Measurements from ENCODE around the gene CACNA2D1. TPM values are rescaled to one million over a fixed set of nuclear protein-coding genes. Genes with fewer than 3 reads are reported as not detected.

The CACNA2D1 gene
- total and polyA plus RNA-seq, 9 of the 15 experiments (the other 6 are each of a cell fraction or from before 2014, with no cell fraction given), result 0.49 TPM; not detected in 8

GRCh38 chr7:82091126-82091684 is 352.4 kb downstream of the CACNA2D1 start:
- ATAC-seq, result no peak
- no peak for TF ChIP-seq PURB (CRISPR knock-in tag; IDR thresholded peaks at IDR 0.05; ENCODE audit: low read depth)
- no peak for TF ChIP-seq PPARD (CRISPR knock-in tag; IDR thresholded peaks at IDR 0.05)
- TF ChIP-seq ZNF347 (CRISPR knock-in tag; IDR thresholded peaks at IDR 0.05; ENCODE audit: low read depth), result no peak
- no peak for TF ChIP-seq ZNF316 (IDR thresholded peaks at IDR 0.05)
- TF ChIP-seq SRSF1 (IDR thresholded peaks at IDR 0.05; ENCODE audit: low read depth, low read length), result no peak
- no peak for TF ChIP-seq TAF9B (IDR thresholded peaks at IDR 0.05; ENCODE audit: partially characterized antibody)
- TF ChIP-seq NBN (IDR thresholded peaks at IDR 0.05; ENCODE audit: low read depth), result no peak
- TF ChIP-seq ZNF165 (CRISPR knock-in tag; IDR thresholded peaks at IDR 0.05; ENCODE audit: borderline replicate concordance), result no peak
- no peak for TF ChIP-seq PCBP2 (IDR thresholded peaks at IDR 0.05; ENCODE audit: low read depth, low read length, poor library complexity, severe bottlenecking)
- TF ChIP-seq ZBTB49 (CRISPR knock-in tag; IDR thresholded peaks at IDR 0.05; ENCODE audit: borderline replicate concordance), result no peak
- no peak for TF ChIP-seq NRF1 (conservative IDR thresholded peaks at IDR 0.05 in 1 of 2, IDR thresholded peaks at IDR 0.05 in 1 of 2)
- no peak for TF ChIP-seq VEZF1 (CRISPR knock-in tag; IDR thresholded peaks at IDR 0.05)
- TF ChIP-seq ZNF124 (CRISPR knock-in tag; IDR thresholded peaks at IDR 0.05), result no peak
- no peak for TF ChIP-seq TAF15 (IDR thresholded peaks at IDR 0.05; ENCODE audit: low read depth, low read length)
- TF ChIP-seq KDM5B (IDR thresholded peaks at IDR 0.05; ENCODE audit: insufficient replicate concordance, low read depth, low read length), result no peak
- no peak for TF ChIP-seq ZNF707 (CRISPR knock-in tag; conservative IDR thresholded peaks at IDR 0.05)
- TF ChIP-seq ZNF830 (CRISPR knock-in tag; IDR thresholded peaks at IDR 0.05), result no peak
- TF ChIP-seq STAT5B (CRISPR knock-in tag; IDR thresholded peaks at IDR 0.05), result no peak
- TF ChIP-seq, protein P1, sequence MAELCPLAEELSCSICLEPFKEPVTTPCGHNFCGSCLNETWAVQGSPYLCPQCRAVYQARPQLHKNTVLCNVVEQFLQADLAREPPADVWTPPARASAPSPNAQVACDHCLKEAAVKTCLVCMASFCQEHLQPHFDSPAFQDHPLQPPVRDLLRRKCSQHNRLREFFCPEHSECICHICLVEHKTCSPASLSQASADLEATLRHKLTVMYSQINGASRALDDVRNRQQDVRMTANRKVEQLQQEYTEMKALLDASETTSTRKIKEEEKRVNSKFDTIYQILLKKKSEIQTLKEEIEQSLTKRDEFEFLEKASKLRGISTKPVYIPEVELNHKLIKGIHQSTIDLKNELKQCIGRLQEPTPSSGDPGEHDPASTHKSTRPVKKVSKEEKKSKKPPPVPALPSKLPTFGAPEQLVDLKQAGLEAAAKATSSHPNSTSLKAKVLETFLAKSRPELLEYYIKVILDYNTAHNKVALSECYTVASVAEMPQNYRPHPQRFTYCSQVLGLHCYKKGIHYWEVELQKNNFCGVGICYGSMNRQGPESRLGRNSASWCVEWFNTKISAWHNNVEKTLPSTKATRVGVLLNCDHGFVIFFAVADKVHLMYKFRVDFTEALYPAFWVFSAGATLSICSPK (IDR thresholded peaks at IDR 0.05; ENCODE audit: borderline replicate concordance), result no peak
- CTCF ChIA-PET (ENCODE audit: low intra/inter-chr PET ratio), result no interaction called here

More at GRCh38 chr7:82091126-82091684, 352.4 kb downstream of the CACNA2D1 start:
- H3K9me1 ChIP-seq (ENCODE audit: control insufficient read depth, insufficient read depth, low read length), result no peaks in the 10 kb centered on the region
- H3K9me3 ChIP-seq (replicated peaks; ENCODE audit: control insufficient read depth, insufficient read depth, low read depth, low read length), result no peaks in the 10 kb centered on the region; the same call in 1 of the 2 replicates
- H3K79me2 ChIP-seq (ENCODE audit: control insufficient read depth, insufficient read depth, low read length), result no peaks in the 10 kb centered on the region
- no peak overlapping the region for H3K4me3 ChIP-seq
- POLR2A ChIA-PET, result no interaction called here
- no peak overlapping the region for H3K9ac ChIP-seq (ENCODE audit: insufficient read depth in 1 of 2, low read depth in 2 of 2, low read length in 2 of 2)
- intact Hi-C loops (cut with micrococcal nuclease), result no loop called here
- no peaks in the 10 kb centered on the region for H4K20me1 ChIP-seq (replicated peaks; ENCODE audit: control insufficient read depth, insufficient read depth, low read length)
- DNase-seq (ENCODE audit: extremely low read depth in 1 of 4, low spot score in 3 of 4) (no peak), FAIRE-seq (no peak)
- no peaks in the 10 kb centered on the region for H3K4me1 ChIP-seq (replicated peaks in 1 of 2; ENCODE audit: control insufficient read depth in 2 of 2, insufficient read depth in 2 of 2, low read length in 2 of 2)
- WGBS (ENCODE audit: insufficient coverage, low coverage, missing lambda C conversion rate), result 0% methylated on average over 4 of the region's 4 CpGs
- no peak overlapping the region for H2AFZ ChIP-seq (ENCODE audit: low read depth, low read length)
- no peaks in the 10 kb centered on the region for H3K27me3 ChIP-seq (ENCODE audit: control insufficient read depth in 2 of 2, insufficient read depth in 2 of 2, low read length in 2 of 2)
- no peak overlapping the region for H3K27ac ChIP-seq (ENCODE audit: extremely low read depth, low read depth, low read length)
- H3K36me3 ChIP-seq (ENCODE audit: control insufficient read depth, insufficient read depth, low read length), result no peaks in the 10 kb centered on the region
- BruUV-seq (replicated peaks), result no TSS peak
- H3K4me2 ChIP-seq (ENCODE audit: insufficient read depth, low read length), result no peak overlapping the region
- in situ Hi-C loops (cut with MboI), result no loop called here

Data from K562 (cell line).